Activated CD8-positive, alpha-beta memory T cell treated with anti-CD3 and anti-CD28 coated beads, Interleukin-2, amount 10 ng/mL, durations not matched to agents 7 days and 5 days (primary cell): ENCODE data around the gene RPL31. TPM values are rescaled to one million over a fixed set of nuclear protein-coding genes. Genes with fewer than 3 reads are reported as not detected.

Source experiments
- ATAC-seq: fragments of 150-1000 bp; cut with Tn5 transposase; one replicate; pipeline ENCODE4 v1.10.0; 2021; ENCODE audit warnings: moderate library complexity
- CTCF ChIA-PET: fragments of 350-600 bp; sonication (Branson Sonifier 250); formaldehyde crosslinking; loops from one replicate; lab custom pipeline; 2021; ENCODE audit warnings: antibody characterized with exemption; lab: Charles Lee
- DNase-seq: peaks from one replicate; pipeline ENCODE4 v3.0.0-alpha.2; 2020
- H3K27ac Mint-ChIP-seq: one replicate; pipeline ENCODE4 v1.8.0; 2021; ENCODE audit warnings: mild to moderate bottlenecking, mixed read lengths
- H3K27me3 Mint-ChIP-seq: one replicate; pipeline ENCODE4 v1.8.0; 2021; ENCODE audit warnings: mixed read lengths
- H3K36me3 Mint-ChIP-seq: one replicate; pipeline ENCODE4 v1.8.0; 2021; ENCODE audit warnings: mild to moderate bottlenecking, mixed read lengths
- H3K4me1 Mint-ChIP-seq: one replicate; pipeline ENCODE4 v1.8.0; 2021; ENCODE audit warnings: mixed read lengths
- H3K4me3 Mint-ChIP-seq: one replicate; pipeline ENCODE4 v1.8.0; 2021; ENCODE audit warnings: mild to moderate bottlenecking, moderate library complexity, mixed read lengths
- H3K9me3 Mint-ChIP-seq: one replicate; pipeline ENCODE4 v1.8.0; 2022; ENCODE audit warnings: low read depth, mixed read lengths
- total RNA-seq, 2 experiments: library from RNA; stranded (reverse); gene quantifications; one replicate each; pipeline ENCODE4 v1.2.3, GENCODE V29; 2021

The RPL31 gene
- 1,000 to 10,000 TPM; 1,012 to 1,324 TPM for total RNA-seq

- peaks cover 42% of the 10 kb centered on the region for H3K4me1 Mint-ChIP-seq
- CTCF ChIA-PET = interaction anchor here (1.0 to 3.6 kb wide), 8 partner anchors 11 to 439 kb away, joined by 3 to 24 read pairs (median 3); partner anchors contain the start of genes PDCL3 and RNF149
- peak; percentile 96 for ATAC-seq
- H3K36me3 Mint-ChIP-seq = peaks cover 47% of the 10 kb centered on the region
- no peaks in the 10 kb centered on the region for H3K27me3 Mint-ChIP-seq
- peak; percentile 98 for DNase-seq
- peak within 1 kb of the TSS; percentile 97 for H3K4me3 Mint-ChIP-seq
- H3K27ac Mint-ChIP-seq = peak within 1 kb of the TSS; percentile 94
- H3K9me3 Mint-ChIP-seq = no peaks in the 10 kb centered on the region
Measured at GRCh38 chr2:101001691-101002561, at the start of gene RPL31. Gene RPL31 (plus strand): TSS chr2:101002289. CDS start chr2:101002702, 413 bp downstream.

GRCh38 chr2:100952512-100952911 is 49.6 kb upstream of the RPL31 start:
- DNase-seq = no peak
- Mint-ChIP-seq H3K27ac (no peak overlapping the region), H3K27me3 (no peaks in the 10 kb centered on the region), H3K36me3 (no peaks in the 10 kb centered on the region), H3K4me1 (peaks cover 1% of the 10 kb centered on the region), H3K9me3 (no peaks in the 10 kb centered on the region), H3K4me3 (no peak overlapping the region)
- ATAC-seq = no peak
- CTCF ChIA-PET = no interaction called here

- H3K27ac Mint-ChIP-seq = no peak overlapping the region
- no peak for ATAC-seq
Measured at GRCh38 chr2:100953406-100954043, 48.6 kb upstream of the RPL31 start.

GRCh38 chr2:100954044-100954420 is 48.1 kb upstream of the RPL31 start:
- Mint-ChIP-seq H3K27ac (no peak overlapping the region), H3K4me3 (no peak overlapping the region), H3K9me3 (no peaks in the 10 kb centered on the region), H3K36me3 (no peaks in the 10 kb centered on the region), H3K4me1 (peaks cover 1% of the 10 kb centered on the region), H3K27me3 (no peaks in the 10 kb centered on the region)
- CTCF ChIA-PET = no interaction called here
- no peak for ATAC-seq
- DNase-seq = no peak

More at GRCh38 chr2:100953406-100954043, 48.6 kb upstream of the RPL31 start:
- Mint-ChIP-seq H3K9me3 (no peaks in the 10 kb centered on the region), H3K27me3 (no peaks in the 10 kb centered on the region), H3K4me3 (no peak overlapping the region), H3K4me1 (peaks cover 1% of the 10 kb centered on the region), H3K36me3 (no peaks in the 10 kb centered on the region)
- DNase-seq = no peak
- CTCF ChIA-PET = no interaction called here

GRCh38 chr2:100955226-100955625 is 46.9 kb upstream of the RPL31 start:
- ATAC-seq (no peak), DNase-seq (no peak)
- no peaks in the 10 kb centered on the region for H3K27me3 Mint-ChIP-seq
- CTCF ChIA-PET = no interaction called here
- no peak overlapping the region for H3K27ac Mint-ChIP-seq
- no peaks in the 10 kb centered on the region for H3K36me3 Mint-ChIP-seq
- no peaks in the 10 kb centered on the region for H3K9me3 Mint-ChIP-seq
- H3K4me1 Mint-ChIP-seq = peaks cover 1% of the 10 kb centered on the region
- no peak overlapping the region for H3K4me3 Mint-ChIP-seq

GRCh38 chr2:100956081-100956480 is 46.0 kb upstream of the RPL31 start:
- Mint-ChIP-seq H3K27ac (no peak overlapping the region), H3K27me3 (no peaks in the 10 kb centered on the region)
- CTCF ChIA-PET = no interaction called here

GRCh38 chr2:100957996-100958653 is 44.0 kb upstream of the RPL31 start:
- Mint-ChIP-seq H3K9me3 (no peaks in the 10 kb centered on the region), H3K4me3 (no peak overlapping the region), H3K27ac (no peak overlapping the region), H3K36me3 (no peaks in the 10 kb centered on the region), H3K27me3 (no peaks in the 10 kb centered on the region), H3K4me1 (peaks cover 1% of the 10 kb centered on the region)
- CTCF ChIA-PET = no interaction called here
- DNase-seq (no peak), ATAC-seq (no peak)

More at GRCh38 chr2:100956081-100956480, 46.0 kb upstream of the RPL31 start:
- no peak for ATAC-seq
- Mint-ChIP-seq H3K36me3 (no peaks in the 10 kb centered on the region), H3K9me3 (no peaks in the 10 kb centered on the region), H3K4me1 (peaks cover 1% of the 10 kb centered on the region), H3K4me3 (no peak overlapping the region)
- DNase-seq = no peak

- Mint-ChIP-seq H3K27ac (no peak overlapping the region), H3K27me3 (no peaks in the 10 kb centered on the region), H3K4me3 (no peak overlapping the region), H3K4me1 (no peaks in the 10 kb centered on the region), H3K9me3 (no peaks in the 10 kb centered on the region), H3K36me3 (no peaks in the 10 kb centered on the region)
- ATAC-seq (no peak), DNase-seq (no peak)
- CTCF ChIA-PET = no interaction called here
Measured at GRCh38 chr2:100959225-100959880, 42.7 kb upstream of the RPL31 start.

- ATAC-seq (no peak), DNase-seq (no peak)
- no peaks in the 10 kb centered on the region for H3K36me3 Mint-ChIP-seq
- CTCF ChIA-PET = no interaction called here
- H3K4me1 Mint-ChIP-seq = no peaks in the 10 kb centered on the region
- no peak overlapping the region for H3K27ac Mint-ChIP-seq
- no peaks in the 10 kb centered on the region for H3K9me3 Mint-ChIP-seq
- H3K27me3 Mint-ChIP-seq = no peaks in the 10 kb centered on the region
- H3K4me3 Mint-ChIP-seq = no peak overlapping the region
Measured at GRCh38 chr2:100960688-100961087, 41.4 kb upstream of the RPL31 start.

GRCh38 chr2:100962366-100963025 is 39.6 kb upstream of the RPL31 start:
- Mint-ChIP-seq H3K9me3 (no peaks in the 10 kb centered on the region), H3K27ac (no peak overlapping the region), H3K4me3 (no peak overlapping the region), H3K36me3 (no peaks in the 10 kb centered on the region), H3K27me3 (no peaks in the 10 kb centered on the region), H3K4me1 (no peaks in the 10 kb centered on the region)
- CTCF ChIA-PET = no interaction called here
- DNase-seq (no peak), ATAC-seq (no peak)

GRCh38 chr2:100963026-100963375 is 39.1 kb upstream of the RPL31 start:
- H3K9me3 Mint-ChIP-seq = no peaks in the 10 kb centered on the region
- DNase-seq (no peak), ATAC-seq (no peak)
- H3K4me3 Mint-ChIP-seq = no peak overlapping the region
- no peaks in the 10 kb centered on the region for H3K27me3 Mint-ChIP-seq
- H3K36me3 Mint-ChIP-seq = no peaks in the 10 kb centered on the region
- CTCF ChIA-PET = no interaction called here
- H3K4me1 Mint-ChIP-seq = no peaks in the 10 kb centered on the region
- no peak overlapping the region for H3K27ac Mint-ChIP-seq

GRCh38 chr2:100964222-100964621 is 37.9 kb upstream of the RPL31 start:
- CTCF ChIA-PET = no interaction called here
- Mint-ChIP-seq H3K4me1 (no peaks in the 10 kb centered on the region), H3K36me3 (no peaks in the 10 kb centered on the region), H3K27me3 (no peaks in the 10 kb centered on the region), H3K27ac (no peak overlapping the region), H3K9me3 (no peaks in the 10 kb centered on the region), H3K4me3 (no peak overlapping the region)
- DNase-seq (no peak), ATAC-seq (no peak)

GRCh38 chr2:100964681-100965169 is 37.4 kb upstream of the RPL31 start:
- Mint-ChIP-seq H3K4me3 (no peak overlapping the region), H3K27me3 (no peaks in the 10 kb centered on the region), H3K36me3 (no peaks in the 10 kb centered on the region), H3K27ac (no peak overlapping the region), H3K9me3 (no peaks in the 10 kb centered on the region), H3K4me1 (no peaks in the 10 kb centered on the region)
- DNase-seq (no peak), ATAC-seq (no peak)
- CTCF ChIA-PET = interaction anchor here (0.9 kb wide), 1 partner anchor 45 kb away, joined by 3 read pairs; no protein-coding TSS in a partner anchor
